ENCODE results near the gene SLTM.
"Not testable (repeated sequence)": the region's sequence is repeated elsewhere in the genome, so short reads cannot be mapped to it uniquely, and the experiment has no call there.

Gene SLTM

GRCh38 chr15:58873267-58873666 is 60.2 kb downstream of the SLTM start:
- DNase-seq = no peak

GRCh38 chr15:58870451-58870850 is 63.0 kb downstream of the SLTM start:
- no peak for DNase-seq

- no peak for DNase-seq
Observed at GRCh38 chr15:58867926-58868325, 65.6 kb downstream of the SLTM start.

- DNase-seq = no peak
Observed at GRCh38 chr15:58865425-58865880, 68.0 kb downstream of the SLTM start.

- DNase-seq = no peak
Observed at GRCh38 chr15:58864602-58865424, 68.7 kb downstream of the SLTM start.

- no peak for DNase-seq
Observed at GRCh38 chr15:58862326-58862725, 71.2 kb downstream of the SLTM start.

GRCh38 chr15:58856621-58857020 is 76.9 kb downstream of the SLTM start:
- DNase-seq = not testable (repeated sequence)

GRCh38 chr15:58856086-58856485 is 77.4 kb downstream of the SLTM start:
- no peak for DNase-seq

- DNase-seq = no peak
Observed at GRCh38 chr15:58854593-58854992, 78.9 kb downstream of the SLTM start.

- DNase-seq = no peak
Observed at GRCh38 chr15:58852347-58852746, 81.1 kb downstream of the SLTM start.

GRCh38 chr15:58851205-58851604 is 82.3 kb downstream of the SLTM start:
- not testable (repeated sequence) for DNase-seq

GRCh38 chr15:58842713-58843396 is 90.6 kb downstream of the SLTM start:
- no peak for DNase-seq

GRCh38 chr15:58840048-58840447 is 93.4 kb downstream of the SLTM start:
- DNase-seq = no peak

- no peak for DNase-seq
Observed at GRCh38 chr15:58839485-58839884, 94.0 kb downstream of the SLTM start.

GRCh38 chr15:58833681-58834426 is 99.6 kb downstream of the SLTM start:
- not testable (repeated sequence) for DNase-seq

GRCh38 chr15:58830556-58830955 is 102.9 kb downstream of the SLTM start:
- no peak for DNase-seq
